GM18519 (cell line): ENCODE results near the gene PARD3B.

Source experiments
- ATAC-seq: cut with Tn5 transposase; IDR thresholded peaks from one replicate; pipeline ENCODE4 v1.9.1; 2021; ENCODE audit warnings: mild to moderate bottlenecking, moderate library complexity; ENCODE audit not compliant: unreplicated experiment, low FRiP score

Gene PARD3B

GRCh38 chr2:204683384-204683783, 138.1 kb downstream of the PARD3B start:
- no peak for ATAC-seq

- no peak for ATAC-seq
Observed at GRCh38 chr2:204686406-204686805, 141.1 kb downstream of the PARD3B start.

DNA sequence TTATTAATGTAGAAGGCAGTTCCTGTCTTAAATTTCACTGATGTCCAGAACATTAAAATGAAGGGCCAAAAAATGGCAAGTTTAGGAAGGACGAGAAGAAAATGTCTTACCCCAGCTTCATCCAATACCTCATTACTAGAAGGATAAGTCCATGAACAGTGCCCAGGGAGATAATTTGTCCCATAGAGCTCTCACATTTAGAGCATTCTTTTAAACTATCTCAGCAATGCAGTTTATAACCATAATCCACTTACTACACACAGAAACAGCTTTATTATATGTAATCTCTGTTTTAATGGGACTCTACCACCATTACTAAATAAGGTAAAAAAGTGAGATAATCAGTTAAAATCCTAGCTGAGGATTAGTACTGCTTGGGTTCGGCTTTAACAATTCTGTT, 142.5 kb downstream of the PARD3B start:
- no peak for ATAC-seq

- no peak for ATAC-seq
Observed at GRCh38 chr2:204691911-204692510, 146.7 kb downstream of the PARD3B start.

GRCh38 chr2:204692790-204693189, 147.5 kb downstream of the PARD3B start:
- ATAC-seq = no peak

DNA sequence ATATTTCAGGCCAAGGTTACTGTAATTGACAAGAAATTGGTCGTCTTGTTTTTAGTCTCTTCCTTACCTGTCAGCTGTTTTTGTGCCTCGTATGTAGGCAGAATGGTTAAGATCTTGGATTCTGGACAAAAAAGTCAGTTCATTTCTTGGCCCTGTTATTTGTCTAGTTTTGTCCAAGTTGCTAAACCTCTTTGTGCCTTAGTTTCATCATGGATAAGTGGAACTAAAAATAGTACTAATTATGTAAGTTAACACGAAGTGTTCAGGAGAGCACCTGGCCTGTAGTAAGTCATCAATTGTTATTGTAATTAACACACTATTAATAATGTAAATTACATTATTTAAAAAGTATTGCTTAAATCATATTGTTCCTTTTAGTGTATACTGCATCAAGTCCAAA, 148.0 kb downstream of the PARD3B start:
- ATAC-seq = no peak

DNA sequence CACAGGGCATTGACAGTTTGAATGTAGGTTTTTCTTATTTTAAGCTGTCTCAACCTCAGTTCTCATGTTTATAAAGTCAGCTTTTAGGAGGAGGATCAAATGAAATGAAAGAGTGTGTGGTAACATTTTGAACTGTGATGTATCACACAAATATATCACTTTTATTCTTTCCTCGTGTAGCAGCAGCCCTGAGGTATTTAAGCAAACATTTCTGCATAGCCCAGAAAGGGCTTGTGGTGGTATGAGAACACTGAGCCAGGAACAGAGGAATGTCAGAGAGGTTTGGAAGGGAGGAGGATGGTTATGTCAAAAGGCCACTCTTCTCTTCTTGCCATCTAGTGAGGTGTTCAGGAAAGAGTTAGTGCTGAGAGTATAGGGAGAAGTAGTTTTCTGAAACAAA, 150.2 kb downstream of the PARD3B start:
- ATAC-seq = no peak

- no peak for ATAC-seq
Observed at GRCh38 chr2:204696124-204696523, 150.8 kb downstream of the PARD3B start.

DNA sequence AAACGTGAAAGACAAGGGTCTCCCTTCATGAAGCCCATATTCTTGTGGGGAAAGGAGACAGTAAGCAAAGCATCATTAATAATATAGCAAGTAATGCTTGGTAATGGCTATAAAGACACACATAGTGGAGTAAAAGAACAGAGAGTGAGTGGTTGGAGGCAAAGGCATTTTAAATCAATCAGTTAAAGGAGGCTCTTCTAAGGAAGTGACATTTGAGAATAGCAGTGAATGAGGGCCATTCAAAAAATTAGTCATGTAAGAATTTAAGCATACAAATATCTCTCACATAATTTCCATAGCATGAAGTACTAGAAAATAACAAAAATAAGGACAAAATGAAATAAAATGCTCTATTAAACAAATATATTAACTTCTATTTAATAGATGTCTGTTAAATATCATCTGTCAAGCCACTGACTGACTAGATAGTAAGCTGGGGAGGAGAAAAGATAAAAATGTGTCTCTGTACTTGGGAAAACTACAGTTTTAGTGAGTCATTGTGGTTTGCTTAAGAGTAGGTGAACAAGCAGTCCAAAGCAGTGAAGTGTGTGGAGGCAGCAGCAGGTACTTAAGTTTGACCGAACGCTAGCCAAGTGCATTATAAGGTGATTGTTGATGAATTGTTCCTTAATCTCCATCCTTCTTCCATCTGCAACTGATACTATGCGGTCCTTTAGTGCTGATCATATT, 160.1 kb downstream of the PARD3B start:
- ATAC-seq = no peak

GRCh38 chr2:204706939-204707338, 161.7 kb downstream of the PARD3B start:
- no peak for ATAC-seq

DNA sequence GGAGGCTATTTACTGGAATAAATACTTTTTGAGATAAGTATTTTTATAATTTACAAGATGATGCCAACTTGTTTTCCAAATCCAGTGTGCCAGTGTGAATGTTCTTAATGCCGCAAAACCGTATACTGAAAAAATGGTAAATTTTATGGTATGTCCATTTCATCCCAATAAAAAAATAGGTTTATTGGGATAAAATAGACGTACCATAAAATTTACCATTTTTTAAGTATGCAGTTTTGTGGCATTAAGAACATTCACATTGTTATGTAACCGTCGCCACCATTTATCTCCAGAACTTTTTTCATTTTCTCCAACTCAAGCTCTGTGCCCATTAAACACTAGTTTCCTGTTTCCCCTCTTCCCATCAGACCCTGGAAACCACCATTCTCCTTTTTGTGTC, 167.9 kb downstream of the PARD3B start:
- no peak for ATAC-seq

DNA sequence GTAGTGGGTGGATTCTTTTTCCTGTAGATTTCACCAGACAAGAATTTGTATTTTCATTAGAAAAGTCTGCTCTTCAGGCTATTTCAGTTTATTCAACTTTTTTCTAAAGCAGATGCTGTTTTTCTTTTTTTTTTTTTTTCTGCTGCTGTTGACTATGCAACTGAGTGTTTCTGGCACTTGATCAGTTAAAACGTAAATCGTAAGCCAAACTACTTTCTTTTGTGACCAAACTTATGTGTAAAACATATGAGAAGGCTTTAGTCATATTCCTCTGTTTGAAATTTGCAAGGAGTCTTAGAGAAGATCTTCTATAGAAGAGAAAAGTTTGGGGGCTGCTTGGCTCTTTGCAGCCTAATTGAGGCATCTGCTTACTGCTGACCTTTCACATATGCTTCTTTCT, 170.1 kb downstream of the PARD3B start:
- no peak for ATAC-seq

- no peak for ATAC-seq
Observed at GRCh38 chr2:204717591-204717990, 172.3 kb downstream of the PARD3B start.

GRCh38 chr2:204718607-204719006, 173.3 kb downstream of the PARD3B start:
- ATAC-seq = no peak

DNA sequence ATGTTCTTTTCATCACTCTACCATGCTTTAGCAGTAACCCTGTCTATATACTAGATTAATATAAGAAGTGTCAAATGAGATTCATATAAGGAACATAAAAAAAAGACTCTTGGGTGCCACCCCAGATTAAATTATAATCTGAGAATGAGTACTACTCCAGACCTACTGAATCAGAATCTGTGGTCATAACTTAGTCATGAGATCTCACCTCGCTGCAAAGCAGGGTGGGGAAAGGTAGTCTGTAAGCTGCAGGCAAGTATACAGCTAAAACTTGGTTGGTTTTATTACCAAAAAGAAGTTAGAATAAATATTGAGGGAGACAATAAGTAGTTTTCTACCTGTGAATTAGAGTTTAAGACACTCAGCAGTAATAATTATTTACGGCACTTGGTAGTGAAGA, 175.6 kb downstream of the PARD3B start:
- no peak for ATAC-seq

- ATAC-seq = no peak
Observed at GRCh38 chr2:204722207-204722606, 176.9 kb downstream of the PARD3B start.

DNA sequence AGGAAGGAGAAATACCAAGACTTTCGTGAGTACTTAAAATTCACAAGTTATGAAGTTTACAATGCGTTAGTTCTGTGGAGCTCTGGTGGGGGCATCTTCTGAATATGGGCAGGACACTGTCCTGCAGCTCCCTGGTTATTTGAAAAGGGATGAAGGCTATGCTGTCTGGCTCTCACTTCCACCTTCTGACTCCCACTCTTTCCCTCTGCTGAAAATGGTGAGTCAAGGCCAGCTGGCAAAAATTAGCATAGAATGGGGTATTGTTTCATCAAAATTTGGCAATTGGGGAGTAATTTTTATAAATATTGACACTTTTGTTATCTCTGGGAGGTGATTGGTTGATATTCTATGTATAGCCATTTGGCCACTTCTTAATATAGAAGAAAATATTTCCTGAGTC, 177.4 kb downstream of the PARD3B start:
- no peak for ATAC-seq

- ATAC-seq = no peak
Observed at GRCh38 chr2:204725693-204726360, 180.6 kb downstream of the PARD3B start.

- no peak for ATAC-seq
Observed at GRCh38 chr2:204726831-204727230, 181.6 kb downstream of the PARD3B start.

DNA sequence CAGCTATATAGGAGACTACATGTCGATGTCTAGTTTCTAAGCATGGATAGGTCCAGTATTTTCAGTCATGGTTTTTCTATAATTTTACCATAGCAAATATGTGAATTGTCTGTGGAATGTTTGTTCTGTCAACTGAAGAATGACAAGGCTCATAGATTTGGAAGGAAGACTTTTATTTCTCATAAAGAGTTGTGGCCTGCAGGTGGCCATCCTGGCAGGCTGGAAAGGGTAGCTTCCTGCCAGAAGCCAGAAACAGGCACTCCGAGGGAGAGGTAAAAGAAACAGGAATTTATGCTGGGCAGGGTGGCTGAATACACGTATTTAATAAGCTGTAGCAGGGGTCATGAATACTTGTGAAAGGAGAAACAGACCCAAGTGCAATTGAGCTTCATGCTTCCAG, 182.1 kb downstream of the PARD3B start:
- ATAC-seq = no peak

DNA sequence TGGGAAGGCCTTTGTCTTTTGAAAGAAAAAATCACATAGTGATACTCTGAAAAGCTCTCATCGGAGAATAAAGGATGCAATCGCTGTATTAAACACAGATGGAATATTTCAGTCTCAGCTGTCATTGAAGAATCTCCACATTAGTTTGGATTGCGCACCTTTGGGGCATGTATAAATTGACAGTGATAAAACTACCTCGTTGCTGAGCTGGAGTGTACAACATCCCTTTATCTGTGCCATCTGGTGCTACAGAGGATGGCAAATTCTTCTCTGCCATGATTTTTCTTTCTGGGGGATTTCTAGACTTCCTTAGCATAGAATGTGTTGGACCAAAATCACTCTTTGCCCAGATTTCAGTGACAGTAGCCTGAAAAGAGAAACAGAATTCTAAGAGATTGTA, 185.3 kb downstream of the PARD3B start:
- ATAC-seq = no peak

DNA sequence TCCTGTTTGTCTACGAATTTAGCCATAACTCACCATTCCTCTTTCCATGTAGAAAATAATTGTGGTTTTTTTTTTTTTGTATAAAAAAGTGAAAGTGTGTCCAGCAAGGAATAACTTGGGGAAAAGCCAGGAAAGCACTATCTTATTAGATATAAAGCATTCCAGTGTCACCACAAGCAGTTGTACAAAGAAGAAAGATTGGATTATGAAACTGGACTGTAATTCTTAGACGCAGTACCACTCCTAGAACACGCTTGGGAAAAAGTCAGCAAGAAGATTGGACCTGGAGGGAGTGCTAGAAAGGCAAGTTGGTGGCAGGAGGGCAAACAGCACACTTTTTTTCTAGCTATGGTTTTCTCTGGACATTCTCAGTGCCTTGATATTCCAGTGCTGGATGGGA, 186.7 kb downstream of the PARD3B start:
- no peak for ATAC-seq
